H1 (cell line): ENCODE results near the gene CD276. TPM values are rescaled to one million over a fixed set of nuclear protein-coding genes. Genes with fewer than 3 reads are reported as not detected.

Experiments used
- CTCF ChIA-PET: fragments of 300-600 bp; sonication (Branson Sonifier 250); formaldehyde crosslinking; loops from one replicate; lab custom pipeline; 2021; ENCODE audit not compliant: partially characterized antibody; lab: Charles Lee
- POLR2A ChIA-PET: fragments of 300-600 bp; sonication (Branson Sonifier 250); formaldehyde crosslinking; loops from one replicate; lab custom pipeline; 2021; ENCODE audit warnings: inconsistent platforms; ENCODE audit not compliant: partially characterized antibody; lab: Charles Lee
- DNase-seq, 2 experiments: peaks; one replicate each; pipeline versions ENCODE4 v3.0.0 to v3.0.0-alpha.2; 2010 to 2022; ENCODE audit warnings: low spot score in 2 of 2, low read depth in 1 of 2, mixed read lengths in 1 of 2
- FAIRE-seq: peaks from 2 replicates; lab custom pipeline; 2011; peaks lifted over from hg19 to GRCh38; lab: Jason Lieb, UNC
- H2AFZ ChIP-seq: 2 replicates; pipeline ENCODE4 v1.8.1; 2012; ENCODE audit warnings: low read length, inconsistent platforms
- H2AK5ac ChIP-seq: 2 replicates; pipeline ENCODE4 v1.6.1; 2013; ENCODE audit warnings: low read depth, low read length
- H2BK120ac ChIP-seq: replicated peaks from 2 replicates; pipeline ENCODE3; 2013; ENCODE audit warnings: low read depth, low read length, inconsistent platforms
- H2BK12ac ChIP-seq: 2 replicates; pipeline ENCODE4 v1.6.1; 2013; ENCODE audit warnings: low read depth, low read length
- H2BK15ac ChIP-seq: 2 replicates; pipeline ENCODE4 v1.6.1; 2013; ENCODE audit warnings: low read length
- H2BK20ac ChIP-seq: 2 replicates; pipeline ENCODE4 v1.6.1; 2013; ENCODE audit warnings: low read length
- H2BK5ac ChIP-seq: 2 replicates; pipeline ENCODE4 v1.6.1; 2013; ENCODE audit warnings: low read depth, low read length
- H3K14ac ChIP-seq: 2 replicates; pipeline ENCODE4 v1.6.1; 2013; ENCODE audit warnings: inconsistent platforms; ENCODE audit not compliant: insufficient read length
- H3K18ac ChIP-seq: 2 replicates; pipeline ENCODE4 v1.6.1; 2013; ENCODE audit warnings: low read length; ENCODE audit errors: extremely low read depth
- H3K23ac ChIP-seq: 2 replicates; pipeline ENCODE4 v1.6.1; 2013; ENCODE audit warnings: inconsistent platforms; ENCODE audit not compliant: insufficient read length
- H3K23me2 ChIP-seq: 2 replicates; pipeline ENCODE4 v1.6.1; 2013; ENCODE audit warnings: low read depth, low read length
- H3K27ac ChIP-seq: 2 replicates; pipeline ENCODE4 v1.6.1; 2011; ENCODE audit warnings: low read depth, low read length, inconsistent platforms
- H3K27me3 ChIP-seq, 4 experiments: replicated peaks in 1 of 4; 1 replicate in 1 of 4; 2 replicates in 3 of 4; pipeline versions ENCODE4 v1.6.1 to v1.8.1; 2011 to 2013; ENCODE audit warnings: low read length in 3 of 4, mild to moderate bottlenecking in 3 of 4, inconsistent platforms in 2 of 4, mixed read lengths in 2 of 4, moderate library complexity in 1 of 4; ENCODE audit not compliant: control insufficient read depth in 3 of 4, insufficient read depth in 3 of 4; ENCODE audit errors: extremely low read depth in 1 of 4
- H3K36me3 ChIP-seq, 4 experiments: 2 replicates each; pipeline versions ENCODE4 v1.6.1 to v1.8.1; 2011 to 2013; ENCODE audit warnings: mild to moderate bottlenecking in 4 of 4, low read length in 3 of 4, moderate library complexity in 2 of 4, control low read depth in 1 of 4, inconsistent platforms in 1 of 4; ENCODE audit not compliant: insufficient read depth in 4 of 4, control insufficient read depth in 2 of 4
- H3K4ac ChIP-seq: replicated peaks from 2 replicates; pipeline ENCODE3; 2013; ENCODE audit warnings: low read length, low read depth, mixed read lengths, inconsistent platforms; ENCODE audit not compliant: insufficient read length
- H3K4me1 ChIP-seq, 4 experiments: replicated peaks in 1 of 4; 1 replicate in 1 of 4; 2 replicates in 3 of 4; pipeline versions ENCODE4 v1.6.1 to v1.8.1; 2011 to 2013; ENCODE audit warnings: low read length in 3 of 4, inconsistent platforms in 2 of 4, mixed read lengths in 1 of 4; ENCODE audit not compliant: insufficient read depth in 4 of 4, control insufficient read depth in 3 of 4
- H3K4me2 ChIP-seq, 2 experiments: 2 replicates each; pipeline versions ENCODE4 v1.6.1 to v1.8.1; 2011 to 2013; ENCODE audit warnings: low read depth in 2 of 2, low read length in 2 of 2, control low read depth in 1 of 2, inconsistent platforms in 1 of 2, mild to moderate bottlenecking in 1 of 2; ENCODE audit not compliant: insufficient read depth in 1 of 2
- H3K4me3 ChIP-seq, 4 experiments: fragments of 200-600, 300-600 bp in 1 of 4; sonication (generic), shearing (Covaris generic), sonication (Bioruptor Twin) in 1 of 4; 2 replicates each; pipeline versions ENCODE4 v1.5.1 to v1.8.1; 2011 to 2016; ENCODE audit warnings: low read length in 4 of 4, low read depth in 3 of 4, control low read depth in 2 of 4, inconsistent platforms in 2 of 4, mild to moderate bottlenecking in 2 of 4, mixed read lengths in 1 of 4, moderate library complexity in 1 of 4; ENCODE audit not compliant: insufficient read depth in 2 of 4; ENCODE audit errors: extremely low read depth in 1 of 4
- H3K56ac ChIP-seq: replicated peaks from 2 replicates; pipeline ENCODE3; 2013; ENCODE audit warnings: low read depth, mild to moderate bottlenecking, mixed read lengths, low read length, inconsistent platforms; ENCODE audit not compliant: insufficient read length
- H3K79me1 ChIP-seq: 2 replicates; pipeline ENCODE4 v1.6.1; 2013; ENCODE audit warnings: low read depth, low read length, control low read depth
- H3K79me2 ChIP-seq, 2 experiments: 2 replicates each; pipeline versions ENCODE4 v1.6.1 to v1.8.1; 2012 to 2013; ENCODE audit warnings: low read length in 2 of 2, mild to moderate bottlenecking in 2 of 2, inconsistent platforms in 1 of 2; ENCODE audit not compliant: insufficient read depth in 2 of 2, control insufficient read depth in 1 of 2
- H3K9ac ChIP-seq, 4 experiments: replicated peaks in 1 of 4; 1 replicate in 1 of 4; 2 replicates in 3 of 4; pipeline versions ENCODE4 v1.6.1 to v1.8.1; 2011 to 2013; ENCODE audit warnings: low read depth in 3 of 4, low read length in 3 of 4, control low read depth in 2 of 4, mild to moderate bottlenecking in 2 of 4, moderate library complexity in 2 of 4, inconsistent platforms in 1 of 4; ENCODE audit errors: extremely low read depth in 1 of 4
- H3K9me3 ChIP-seq, 2 experiments: 2 replicates each; pipeline versions ENCODE4 v1.6.1 to v1.8.1; 2012 to 2013; ENCODE audit warnings: mild to moderate bottlenecking in 2 of 2, moderate library complexity in 2 of 2, control low read depth in 1 of 2, inconsistent platforms in 1 of 2, low read depth in 1 of 2, low read length in 1 of 2, mixed read lengths in 1 of 2; ENCODE audit not compliant: insufficient read depth in 2 of 2
- H4K20me1 ChIP-seq, 2 experiments: replicated peaks in 1 of 2; 2 replicates each; pipeline versions ENCODE3 to v1.8.1; 2011 to 2013; ENCODE audit warnings: inconsistent platforms in 2 of 2, low read length in 2 of 2, mild to moderate bottlenecking in 1 of 2; ENCODE audit not compliant: insufficient read depth in 2 of 2, control insufficient read depth in 1 of 2
- H4K5ac ChIP-seq: 2 replicates; pipeline ENCODE4 v1.6.1; 2013; ENCODE audit warnings: low read length, low read depth, mixed read lengths, inconsistent platforms; ENCODE audit not compliant: insufficient read length
- H4K8ac ChIP-seq: 2 replicates; pipeline ENCODE4 v1.8.0; 2013; ENCODE audit warnings: mild to moderate bottlenecking, moderate library complexity, low read length, inconsistent platforms; ENCODE audit not compliant: insufficient read depth; ENCODE audit errors: extremely low read depth
- H4K91ac ChIP-seq: replicated peaks from 2 replicates; pipeline ENCODE3; 2013; ENCODE audit warnings: low read length, mixed read lengths, inconsistent platforms; ENCODE audit not compliant: insufficient read length
- BRCA1 ChIP-seq: IDR thresholded peaks from 2 replicates; pipeline ENCODE4 v1.6.1; 2012; ENCODE audit warnings: low read depth, low read length, improper control_type of control experiment
- KDM4A ChIP-seq: IDR thresholded peaks from one replicate; pipeline ENCODE4 v1.7.1; 2012; ENCODE audit warnings: low read depth, mild to moderate bottlenecking, moderate library complexity, low read length, inconsistent platforms; ENCODE audit not compliant: severe bottlenecking
- POU5F1 ChIP-seq: IDR thresholded peaks from 2 replicates; pipeline ENCODE4 v1.6.1; 2011; ENCODE audit warnings: low read depth, mild to moderate bottlenecking, low read length, moderate library complexity
- SP4 ChIP-seq: IDR thresholded peaks from 2 replicates; pipeline ENCODE4 v1.6.1; 2012; ENCODE audit warnings: low read length, inconsistent platforms
- WGBS, 2 experiments: shearing (Covaris generic) in 1 of 2; methylation state at CpG; one replicate each; pipeline versions ENCODE4 v1.1.6 to v1.1.7; 2013 to 2015; ENCODE audit warnings: low lambda C conversion rate in 2 of 2, mixed read lengths in 2 of 2, inconsistent platforms in 1 of 2, low coverage in 1 of 2, missing lambda C conversion rate in 1 of 2; ENCODE audit not compliant: insufficient replicate concordance in 2 of 2, insufficient coverage in 1 of 2, insufficient read length in 1 of 2; ENCODE audit errors: extremely low coverage in 1 of 2, missing lambda C conversion rate in 1 of 2; 5-methylcytosine and 5-hydroxymethylcytosine counted together
- polyA plus RNA-seq, 7 experiments: library from polyadenylated mRNA; depleted of rRNA in 3 of 7; stranded (reverse) in 5 of 7; unstranded in 2 of 7; fragments of >200 nt in 5 of 7; fragments of 200-250 nt in 2 of 7; gene quantifications; 1 replicate in 5 of 7; 2 replicates in 1 of 7; 4 replicates in 1 of 7; pipeline versions ENCODE4 v1.2.1 to v1.2.3, GENCODE V29; 2011 to 2013; ENCODE audit warnings: missing spikeins in 2 of 7, mixed read lengths in 2 of 7
- total RNA-seq: library from RNA; stranded (reverse); fragmentation: NEBNext Ultra II Directional; extraction: Animal tissue kit (Norgen Biotek cat#: 25700); gene quantifications from 2 replicates; pipeline ENCODE4 v1.2.1, GENCODE V29; 2021

The CD276 gene
- total and polyA plus RNA-seq, 2 of the 8 experiments (the other 6 are each of a cell fraction or from before 2014, with no cell fraction given): 156 to 158 TPM

GRCh38 chr15:73755946-73756345, 71.8 kb downstream of the CD276 start:
- H3K4me2 ChIP-seq: no peak overlapping the region
- no peaks in the 10 kb centered on the region for H3K79me1 ChIP-seq
- no peak overlapping the region for H3K56ac ChIP-seq
- H2BK15ac ChIP-seq: no peak overlapping the region
- no peak overlapping the region for H3K27ac ChIP-seq
- H3K4me1 ChIP-seq: peaks cover 11 to 19% (median 14%) of the 10 kb centered on the region in 4 experiments
- H2BK120ac ChIP-seq: no peak overlapping the region
- no peak overlapping the region for H3K4ac ChIP-seq
- TF ChIP-seq BRCA1 (no peak), KDM4A (no peak), POU5F1 (no peak), SP4 (no peak)
- WGBS, 2 experiments: 96% methylated on average over 3 of the region's 3 CpGs; no CpG with 5 or more reads in 1 of the 2 experiments
- no peaks in the 10 kb centered on the region for H3K9me3 ChIP-seq
- H2BK12ac ChIP-seq: no peak overlapping the region
- no peak overlapping the region for H4K8ac ChIP-seq
- no peak overlapping the region for H2BK20ac ChIP-seq
- H2BK5ac ChIP-seq: no peak overlapping the region
- H3K9ac ChIP-seq: no peak overlapping the region; a peak in 1 of 7 replicates
- peaks cover 0 to 24% (median 11%) of the 10 kb centered on the region in 4 experiments; a peak in 6 of 7 replicates for H3K27me3 ChIP-seq
- H4K5ac ChIP-seq: no peak overlapping the region
- no peaks in the 10 kb centered on the region for H4K20me1 ChIP-seq
- no peak overlapping the region for H3K14ac ChIP-seq
- DNase-seq (no peak), FAIRE-seq (no peak)
- ChIA-PET POLR2A (no interaction called here), CTCF (interaction anchor here (0.8 to 1.2 kb wide), 2 partner anchors 118 to 408 kb away, joined by 3 to 4 read pairs; partner anchors contain the start of gene TBC1D21)
- no peak overlapping the region for H3K18ac ChIP-seq
- no peak overlapping the region for H4K91ac ChIP-seq
- no peak overlapping the region for H3K23ac ChIP-seq
- no peak overlapping the region for H2AK5ac ChIP-seq
- no peaks in the 10 kb centered on the region for H3K79me2 ChIP-seq
- H2AFZ ChIP-seq: no peak overlapping the region
- peaks cover 16% of the 10 kb centered on the region; the same call in 1 of the 2 replicates for H3K23me2 ChIP-seq
- H3K36me3 ChIP-seq: no peaks in the 10 kb centered on the region
- H3K4me3 ChIP-seq: no peak overlapping the region
